ENCODE results near the gene CECR2. TPM values are rescaled to one million over a fixed set of nuclear protein-coding genes. Genes with fewer than 3 reads are reported as not detected.

CECR2 gene
- total RNA-seq, 1 experiment from 2014 or later = 4.1 TPM

DNA sequence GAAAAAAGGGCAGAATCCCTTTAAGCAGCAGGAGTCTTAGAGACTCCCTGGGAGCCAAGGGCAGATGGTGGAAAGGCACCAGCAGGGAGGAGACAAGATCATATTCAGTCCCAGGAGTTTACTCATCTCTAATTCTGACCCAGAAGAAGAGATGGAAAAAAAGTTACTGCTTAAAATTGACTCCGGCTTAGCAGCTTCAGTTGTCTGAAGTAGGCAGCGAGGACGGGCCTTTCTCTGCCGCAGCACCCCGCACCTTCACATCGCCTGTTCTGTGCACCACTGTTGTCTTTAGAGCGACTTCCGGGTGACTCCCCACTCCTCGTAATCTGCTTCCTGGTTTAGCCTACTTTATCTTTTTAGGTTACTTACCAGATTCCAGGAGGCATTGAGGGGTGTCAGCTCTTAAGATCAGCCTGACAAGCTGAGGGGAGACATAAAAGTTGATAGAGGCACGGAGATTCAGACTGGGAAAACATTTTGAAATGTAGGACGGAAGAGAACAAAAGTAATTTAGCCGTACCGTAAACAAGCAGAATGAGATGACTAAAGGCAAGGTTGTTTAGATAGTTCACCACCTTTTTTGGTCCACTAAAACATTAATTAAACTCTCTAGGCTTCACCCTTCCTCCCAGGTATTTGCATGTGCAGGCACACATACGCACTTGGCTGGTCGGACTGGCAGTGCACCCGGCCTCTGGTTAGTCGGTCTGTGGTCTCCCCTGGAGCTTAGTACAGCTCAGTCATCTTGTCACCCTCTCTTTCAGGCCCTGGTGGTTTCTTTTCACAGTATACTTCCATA lies 74.3 kb downstream of the CECR2 start:
- no peaks in the 10 kb centered on the region for H3K27me3 ChIP-seq (replicated peaks; ENCODE audit: insufficient read depth, low read depth, low read length, poor library complexity)
- POLR2A ChIA-PET (ENCODE audit: low non-redundant PET) = interaction anchor here (0.9 kb wide), 1 partner anchor 68 kb away, joined by 3 read pairs; no protein-coding TSS in a partner anchor
- intact Hi-C loops (cut with micrococcal nuclease; ENCODE audit: unreplicated experiment) = no loop called here
- TF ChIP-seq EZH2 (IDR thresholded peaks at IDR 0.05; ENCODE audit: borderline replicate concordance, low read depth, low read length, poor library complexity, severe bottlenecking) = no peak
- TF ChIP-seq, protein P1, sequence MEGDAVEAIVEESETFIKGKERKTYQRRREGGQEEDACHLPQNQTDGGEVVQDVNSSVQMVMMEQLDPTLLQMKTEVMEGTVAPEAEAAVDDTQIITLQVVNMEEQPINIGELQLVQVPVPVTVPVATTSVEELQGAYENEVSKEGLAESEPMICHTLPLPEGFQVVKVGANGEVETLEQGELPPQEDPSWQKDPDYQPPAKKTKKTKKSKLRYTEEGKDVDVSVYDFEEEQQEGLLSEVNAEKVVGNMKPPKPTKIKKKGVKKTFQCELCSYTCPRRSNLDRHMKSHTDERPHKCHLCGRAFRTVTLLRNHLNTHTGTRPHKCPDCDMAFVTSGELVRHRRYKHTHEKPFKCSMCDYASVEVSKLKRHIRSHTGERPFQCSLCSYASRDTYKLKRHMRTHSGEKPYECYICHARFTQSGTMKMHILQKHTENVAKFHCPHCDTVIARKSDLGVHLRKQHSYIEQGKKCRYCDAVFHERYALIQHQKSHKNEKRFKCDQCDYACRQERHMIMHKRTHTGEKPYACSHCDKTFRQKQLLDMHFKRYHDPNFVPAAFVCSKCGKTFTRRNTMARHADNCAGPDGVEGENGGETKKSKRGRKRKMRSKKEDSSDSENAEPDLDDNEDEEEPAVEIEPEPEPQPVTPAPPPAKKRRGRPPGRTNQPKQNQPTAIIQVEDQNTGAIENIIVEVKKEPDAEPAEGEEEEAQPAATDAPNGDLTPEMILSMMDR (conservative IDR thresholded peaks at IDR 0.05; ENCODE audit: low read depth, low read length) = no peak
- peaks cover 8% of the 10 kb centered on the region for H3K4me1 ChIP-seq (ENCODE audit: insufficient read depth, low read length, poor library complexity, severe bottlenecking)
- CTCF ChIA-PET = no interaction called here
- DNase-seq (ENCODE audit: low spot score) = peak; percentile 49
- no peak overlapping the region for H3K4me3 ChIP-seq (ENCODE audit: low read depth, low read length, poor library complexity, severe bottlenecking)
- BruUV-seq (replicated peaks) = TSS peak; percentile 61
- H3K36me3 ChIP-seq (ENCODE audit: insufficient read depth, low read length, poor library complexity, severe bottlenecking) = no peaks in the 10 kb centered on the region
- no peaks in the 10 kb centered on the region for H3K9me3 ChIP-seq (ENCODE audit: low read depth, low read length, poor library complexity, severe bottlenecking)
- peak overlapping the region; percentile 12 for H3K27ac ChIP-seq (ENCODE audit: low read depth, low read length, poor library complexity, severe bottlenecking)

DNA sequence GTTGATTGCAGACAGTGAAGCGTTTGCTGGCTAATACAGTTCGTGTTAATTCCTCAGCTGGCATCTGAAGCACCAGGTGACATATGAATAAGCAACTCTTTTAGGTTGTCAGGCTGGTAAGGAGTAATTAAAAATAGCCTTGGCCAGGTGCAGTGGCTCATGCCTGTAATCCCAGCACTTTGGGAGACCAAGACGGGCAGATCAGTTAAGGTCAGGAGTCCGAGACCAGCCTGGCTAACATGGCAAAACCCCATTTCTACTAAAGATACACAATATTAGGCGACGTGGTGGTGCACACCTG lies 74.9 kb downstream of the CECR2 start:
- no peak for DNase-seq (ENCODE audit: low spot score)
- ChIA-PET CTCF (no interaction called here), POLR2A (ENCODE audit: low non-redundant PET) (no interaction called here)
- no peak for TF ChIP-seq EZH2 (IDR thresholded peaks at IDR 0.05; ENCODE audit: borderline replicate concordance, low read depth, low read length, poor library complexity, severe bottlenecking)
- TF ChIP-seq, protein P1 (conservative IDR thresholded peaks at IDR 0.05; ENCODE audit: low read depth, low read length) = no peak
- no TSS peak for BruUV-seq (replicated peaks)
- H3K27ac ChIP-seq (ENCODE audit: low read depth, low read length, poor library complexity, severe bottlenecking) = no peak overlapping the region
- H3K27me3 ChIP-seq (replicated peaks; ENCODE audit: insufficient read depth, low read depth, low read length, poor library complexity) = no peaks in the 10 kb centered on the region
- H3K4me3 ChIP-seq (ENCODE audit: low read depth, low read length, poor library complexity, severe bottlenecking) = no peak overlapping the region
- peaks cover 8% of the 10 kb centered on the region for H3K4me1 ChIP-seq (ENCODE audit: insufficient read depth, low read length, poor library complexity, severe bottlenecking)
- no peaks in the 10 kb centered on the region for H3K36me3 ChIP-seq (ENCODE audit: insufficient read depth, low read length, poor library complexity, severe bottlenecking)
- no peaks in the 10 kb centered on the region for H3K9me3 ChIP-seq (ENCODE audit: low read depth, low read length, poor library complexity, severe bottlenecking)
- intact Hi-C loops (cut with micrococcal nuclease; ENCODE audit: unreplicated experiment) = no loop called here

DNA sequence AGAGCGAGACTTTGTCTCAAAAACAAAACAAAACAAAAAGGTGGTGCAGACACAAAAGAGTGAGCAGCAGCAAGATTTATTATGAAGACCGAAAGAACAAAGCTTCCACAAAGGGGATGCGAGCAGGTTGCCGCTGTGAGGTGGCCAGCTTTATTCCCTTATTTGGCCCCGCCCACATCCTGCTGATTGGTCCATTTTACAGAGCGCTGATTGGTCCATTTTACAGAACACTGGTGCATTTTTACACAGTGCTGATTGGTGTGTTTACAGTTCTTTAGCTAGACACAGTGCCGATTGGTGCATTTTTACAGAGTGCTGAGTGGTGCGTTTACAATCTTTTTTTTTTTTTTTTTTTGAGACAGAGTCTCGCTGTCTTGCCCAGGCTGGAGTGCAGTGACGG lies 77.4 kb downstream of the CECR2 start:
- POLR2A ChIA-PET (ENCODE audit: low non-redundant PET) = no interaction called here
- TF ChIP-seq, protein P1 (conservative IDR thresholded peaks at IDR 0.05; ENCODE audit: low read depth, low read length) = no peak
- no peak for TF ChIP-seq EZH2 (IDR thresholded peaks at IDR 0.05; ENCODE audit: borderline replicate concordance, low read depth, low read length, poor library complexity, severe bottlenecking)

More for the DNA sequence above, 77.4 kb downstream of the CECR2 start:
- CTCF ChIA-PET = no interaction called here
- Histone ChIP-seq H3K4me1 (ENCODE audit: insufficient read depth, low read length, poor library complexity, severe bottlenecking) (peaks cover 8% of the 10 kb centered on the region), H3K4me3 (ENCODE audit: low read depth, low read length, poor library complexity, severe bottlenecking) (no peak overlapping the region), H3K27ac (ENCODE audit: low read depth, low read length, poor library complexity, severe bottlenecking) (no peak overlapping the region), H3K9me3 (ENCODE audit: low read depth, low read length, poor library complexity, severe bottlenecking) (no peaks in the 10 kb centered on the region), H3K27me3 (replicated peaks; ENCODE audit: insufficient read depth, low read depth, low read length, poor library complexity) (no peaks in the 10 kb centered on the region), H3K36me3 (ENCODE audit: insufficient read depth, low read length, poor library complexity, severe bottlenecking) (no peaks in the 10 kb centered on the region)
- intact Hi-C loops (cut with micrococcal nuclease; ENCODE audit: unreplicated experiment) = no loop called here
- BruUV-seq (replicated peaks) = no TSS peak
- DNase-seq (ENCODE audit: low spot score) = no peak

Measured in A673 (cell line).